K562 (cell line): Measurements from ENCODE around the gene RNF39. TPM values are rescaled to one million over a fixed set of nuclear protein-coding genes. Genes with fewer than 3 reads are reported as not detected.

Source experiments
- ARNT ChIP-seq, 2 experiments: fragments of 450-650 bp; IDR thresholded peaks; 2 replicates each; pipeline ENCODE4 v1.6.1; 2016; ENCODE audit warnings: mild to moderate bottlenecking in 1 of 2
- ATF6 ChIP-seq: sonication (generic); formaldehyde crosslinking; IDR thresholded peaks from 2 replicates; pipeline ENCODE4 v1.4.0; 2020; ENCODE audit warnings: mild to moderate bottlenecking, missing genetic modification reagents
- CEBPG ChIP-seq, 3 experiments: fragments of 200-800 bp in 1 of 3; sonication (Bioruptor generic) in 1 of 3; sonication (generic) in 1 of 3; formaldehyde crosslinking in 1 of 3; IDR thresholded peaks in 2 of 3; conservative IDR thresholded peaks in 1 of 3; 2 replicates each; pipeline versions ENCODE4 v1.6.1 to v1.8.0; 2016 to 2022; ENCODE audit warnings: missing compliant biosample characterization in 2 of 3, missing genetic modification characterization in 2 of 3, mild to moderate bottlenecking in 1 of 3, missing genetic modification reagents in 1 of 3
- FOXJ2 ChIP-seq: fragments of 200-800 bp; sonication (Bioruptor generic); IDR thresholded peaks from 2 replicates; pipeline ENCODE4 v1.6.1; 2016; ENCODE audit warnings: missing genetic modification characterization, missing compliant biosample characterization
- FOXK1 ChIP-seq: sonication (generic); formaldehyde crosslinking; IDR thresholded peaks from 2 replicates; pipeline ENCODE4 v1.8.0; 2022; ENCODE audit warnings: missing genetic modification reagents, mild to moderate bottlenecking, borderline replicate concordance
- KHSRP ChIP-seq: fragments of 450-650 bp; IDR thresholded peaks from 2 replicates; pipeline ENCODE4 v1.6.1; 2017
- MIER1 ChIP-seq: fragments of 450-650 bp; IDR thresholded peaks from 2 replicates; pipeline ENCODE4 v1.6.1; 2016; ENCODE audit warnings: antibody characterized with exemption, mild to moderate bottlenecking, low read depth
- MTA3 ChIP-seq: fragments of 450-650 bp; formaldehyde crosslinking; IDR thresholded peaks from 2 replicates; pipeline ENCODE4 v1.6.1; 2017; ENCODE audit warnings: mild to moderate bottlenecking, borderline replicate concordance
- NCOR1 ChIP-seq: fragments of 450-650 bp; IDR thresholded peaks from 2 replicates; pipeline ENCODE4 v1.6.1; 2016; ENCODE audit warnings: mild to moderate bottlenecking, moderate library complexity
- NR1H2 ChIP-seq: sonication (generic); formaldehyde crosslinking; IDR thresholded peaks from 2 replicates; pipeline ENCODE4 v1.4.0; 2020; ENCODE audit warnings: mild to moderate bottlenecking, missing genetic modification reagents
- PHF21A ChIP-seq: fragments of 450-650 bp; IDR thresholded peaks from 2 replicates; pipeline ENCODE4 v1.6.1; 2017; ENCODE audit warnings: low read depth, borderline replicate concordance
- THRAP3 ChIP-seq: fragments of 450-650 bp; IDR thresholded peaks from 2 replicates; pipeline ENCODE4 v1.6.1; 2016; ENCODE audit warnings: mild to moderate bottlenecking, inconsistent platforms, borderline replicate concordance
- ZNF175 ChIP-seq: fragments of 200-800 bp; sonication (Bioruptor generic); IDR thresholded peaks from 2 replicates; pipeline ENCODE4 v1.6.1; 2016; ENCODE audit warnings: low read depth, mild to moderate bottlenecking, missing genetic modification characterization, missing compliant biosample characterization
- ZNF583 ChIP-seq: fragments of 250-450 bp; sonication (Bioruptor Pico); IDR thresholded peaks from 2 replicates; pipeline ENCODE4 v1.4.0; 2020
- ZNF717 ChIP-seq: fragments of 250-450 bp; sonication (Bioruptor Pico); IDR thresholded peaks from 2 replicates; pipeline ENCODE4 v1.5.0; 2021
- ZNF75A ChIP-seq: fragments of 450-650 bp; formaldehyde crosslinking; IDR thresholded peaks from 2 replicates; pipeline ENCODE4 v1.4.0; 2020; ENCODE audit warnings: mild to moderate bottlenecking
- polyA plus RNA-seq, 8 experiments: library from polyadenylated mRNA; depleted of rRNA in 4 of 8; stranded (reverse) in 5 of 8; unstranded in 3 of 8; fragments of >200 nt; fragmentation: Nextera tagmentation in 2 of 8; fragmentation: Illumina TruSeq in 1 of 8; extraction: Ambion mirVana in 2 of 8; extraction: Trizol in 1 of 8; gene quantifications; 2 replicates each; pipeline versions ENCODE4 v1.2.1 to v1.2.3, GENCODE V29; 2011 to 2014; ENCODE audit warnings: inconsistent platforms in 1 of 8, missing spikeins in 1 of 8
- total RNA-seq, 7 experiments: library from RNA; depleted of rRNA in 6 of 7; stranded (reverse); fragments of >200 nt in 6 of 7; fragmentation: Illumina TruSeq in 2 of 7; extraction: Trizol in 2 of 7; gene quantifications; 2 replicates each; pipeline versions ENCODE4 v1.2.1 to v1.2.3, GENCODE V29; 2011 to 2021; ENCODE audit warnings: low replicate concordance in 1 of 7
- TF ChIP-seq, protein P1 (sequence below): sonication (generic); formaldehyde crosslinking; IDR thresholded peaks from 2 replicates; pipeline ENCODE4 v1.8.0; 2022; ENCODE audit warnings: mild to moderate bottlenecking, missing genetic modification reagents

Gene RNF39
- total and polyA plus RNA-seq, 9 of the 15 experiments (the other 6 are each of a cell fraction or from before 2014, with no cell fraction given) = not detected

GRCh38 chr6:30066577-30067459 lies 8.8 kb downstream of the RNF39 start, which contains the start of gene PPP1R11 (continued):
- TF ChIP-seq ATF6 (CRISPR knock-in tag) (no peak), NCOR1 (peak; percentile 38), CEBPG (CRISPR knock-in tag; IDR thresholded peaks at IDR 0.05) (no peak), CEBPG (tag; conservative IDR thresholded peaks at IDR 0.05 in 1 of 2, IDR thresholded peaks at IDR 0.05 in 1 of 2) (no peak), FOXK1 (peak; percentile 83), MTA3 (peak; percentile 90), ARNT (IDR thresholded peaks at IDR 0.05) (no peak; a peak in 2 of 4 replicates), ZNF175 (CRISPR knock-in tag) (no peak), KHSRP (no peak; the same call in 1 of the 2 replicates), ZNF583 (CRISPR knock-in tag) (0 out of 2 replicates have a peak, but pooled peaks have one; percentile 29), ZNF717 (no peak), FOXJ2 (tag) (no peak), ZNF75A (CRISPR knock-in tag) (no peak), MIER1 (peak; percentile 76), THRAP3 (no peak), NR1H2 (CRISPR knock-in tag) (no peak), PHF21A (no peak)
- TF ChIP-seq, protein P1, sequence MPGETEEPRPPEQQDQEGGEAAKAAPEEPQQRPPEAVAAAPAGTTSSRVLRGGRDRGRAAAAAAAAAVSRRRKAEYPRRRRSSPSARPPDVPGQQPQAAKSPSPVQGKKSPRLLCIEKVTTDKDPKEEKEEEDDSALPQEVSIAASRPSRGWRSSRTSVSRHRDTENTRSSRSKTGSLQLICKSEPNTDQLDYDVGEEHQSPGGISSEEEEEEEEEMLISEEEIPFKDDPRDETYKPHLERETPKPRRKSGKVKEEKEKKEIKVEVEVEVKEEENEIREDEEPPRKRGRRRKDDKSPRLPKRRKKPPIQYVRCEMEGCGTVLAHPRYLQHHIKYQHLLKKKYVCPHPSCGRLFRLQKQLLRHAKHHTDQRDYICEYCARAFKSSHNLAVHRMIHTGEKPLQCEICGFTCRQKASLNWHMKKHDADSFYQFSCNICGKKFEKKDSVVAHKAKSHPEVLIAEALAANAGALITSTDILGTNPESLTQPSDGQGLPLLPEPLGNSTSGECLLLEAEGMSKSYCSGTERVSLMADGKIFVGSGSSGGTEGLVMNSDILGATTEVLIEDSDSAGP (CRISPR knock-in tag) = peak; percentile 58
